AG10803 (cell line): ENCODE results near the gene LTBP4.
"Not testable (repeated sequence)": the region's sequence is repeated elsewhere in the genome, so short reads cannot be mapped to it uniquely, and the experiment has no call there.

Experiments used
- DNase-seq: peaks from one replicate; pipeline ENCODE4 v3.0.0; 2010; ENCODE audit warnings: low read depth
- H3K4me3 ChIP-seq: 2 replicates; pipeline ENCODE4 v1.5.1; 2011; ENCODE audit warnings: mild to moderate bottlenecking, low read length, control low read depth
- TF ChIP-seq, protein P1 (sequence below): conservative IDR thresholded peaks from 2 replicates; pipeline ENCODE4 v1.5.1; 2011; ENCODE audit warnings: mild to moderate bottlenecking, low read length, control low read depth, inconsistent platforms

Gene LTBP4

DNA sequence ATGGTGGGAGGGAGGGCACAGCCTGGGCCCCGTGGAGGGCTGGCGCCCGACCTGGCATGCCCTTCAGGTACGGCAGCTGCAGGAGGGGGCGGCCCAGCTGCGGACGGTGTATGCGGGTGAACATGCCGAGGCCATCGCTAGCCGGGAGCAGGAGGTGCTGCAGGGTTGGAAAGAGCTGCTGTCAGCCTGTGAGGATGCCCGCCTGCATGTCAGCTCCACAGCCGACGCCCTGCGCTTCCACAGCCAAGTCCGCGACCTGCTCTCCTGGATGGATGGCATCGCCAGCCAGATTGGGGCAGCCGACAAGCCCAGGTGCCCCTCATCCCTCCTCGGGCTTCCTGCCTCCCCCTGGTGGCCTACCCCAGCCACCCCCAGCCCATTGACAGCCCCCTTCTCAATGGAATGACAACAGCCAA, 41.1 kb upstream of the LTBP4 start:
- no peak for DNase-seq
- TF ChIP-seq, protein P1, sequence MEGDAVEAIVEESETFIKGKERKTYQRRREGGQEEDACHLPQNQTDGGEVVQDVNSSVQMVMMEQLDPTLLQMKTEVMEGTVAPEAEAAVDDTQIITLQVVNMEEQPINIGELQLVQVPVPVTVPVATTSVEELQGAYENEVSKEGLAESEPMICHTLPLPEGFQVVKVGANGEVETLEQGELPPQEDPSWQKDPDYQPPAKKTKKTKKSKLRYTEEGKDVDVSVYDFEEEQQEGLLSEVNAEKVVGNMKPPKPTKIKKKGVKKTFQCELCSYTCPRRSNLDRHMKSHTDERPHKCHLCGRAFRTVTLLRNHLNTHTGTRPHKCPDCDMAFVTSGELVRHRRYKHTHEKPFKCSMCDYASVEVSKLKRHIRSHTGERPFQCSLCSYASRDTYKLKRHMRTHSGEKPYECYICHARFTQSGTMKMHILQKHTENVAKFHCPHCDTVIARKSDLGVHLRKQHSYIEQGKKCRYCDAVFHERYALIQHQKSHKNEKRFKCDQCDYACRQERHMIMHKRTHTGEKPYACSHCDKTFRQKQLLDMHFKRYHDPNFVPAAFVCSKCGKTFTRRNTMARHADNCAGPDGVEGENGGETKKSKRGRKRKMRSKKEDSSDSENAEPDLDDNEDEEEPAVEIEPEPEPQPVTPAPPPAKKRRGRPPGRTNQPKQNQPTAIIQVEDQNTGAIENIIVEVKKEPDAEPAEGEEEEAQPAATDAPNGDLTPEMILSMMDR: no peak

DNA sequence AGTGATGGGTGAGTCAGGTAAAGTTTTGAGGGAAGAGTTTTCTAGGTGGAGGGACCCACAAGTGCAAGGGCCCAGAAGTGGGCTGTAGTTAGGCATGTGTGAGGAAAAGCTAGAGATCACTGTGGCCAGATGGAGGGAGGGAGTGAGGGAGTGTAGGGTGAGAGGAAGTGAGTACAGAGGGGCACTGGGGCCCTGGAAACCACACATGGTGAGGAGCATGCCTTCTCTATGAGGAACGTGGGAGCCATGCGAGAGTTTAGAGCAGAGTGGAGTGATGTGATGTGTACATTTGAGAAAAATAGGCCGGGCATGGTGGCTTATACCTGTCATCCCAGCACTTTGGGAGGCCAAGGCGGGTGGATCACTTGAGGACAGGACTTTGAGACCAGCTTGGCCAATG, 39.2 kb upstream of the LTBP4 start:
- TF ChIP-seq, protein P1: no peak
- no peak for DNase-seq
- no peak overlapping the region for H3K4me3 ChIP-seq

More for the DNA sequence above, 41.1 kb upstream of the LTBP4 start:
- H3K4me3 ChIP-seq: no peak overlapping the region

DNA sequence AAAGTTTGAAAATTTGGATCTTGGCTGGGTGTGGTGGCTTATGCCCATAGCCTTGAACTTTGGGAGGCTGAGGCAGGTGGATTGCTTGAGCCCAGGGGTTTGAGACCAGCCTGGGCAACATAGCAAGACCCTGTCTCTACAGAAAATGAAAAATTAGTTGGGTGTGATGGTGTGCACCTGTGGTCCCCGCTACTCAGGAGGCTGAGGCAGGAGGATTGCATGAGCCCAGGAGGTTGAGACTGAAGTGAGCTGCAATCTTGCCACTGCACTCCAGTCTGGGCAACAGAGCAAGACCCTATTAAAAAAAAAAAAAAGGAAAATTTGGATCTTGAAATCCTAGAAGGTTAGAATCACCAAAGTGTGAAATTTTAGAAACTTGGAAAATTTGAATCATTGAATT, 36.6 kb upstream of the LTBP4 start:
- DNase-seq, H3K4me3 ChIP-seq: not testable (repeated sequence)

DNA sequence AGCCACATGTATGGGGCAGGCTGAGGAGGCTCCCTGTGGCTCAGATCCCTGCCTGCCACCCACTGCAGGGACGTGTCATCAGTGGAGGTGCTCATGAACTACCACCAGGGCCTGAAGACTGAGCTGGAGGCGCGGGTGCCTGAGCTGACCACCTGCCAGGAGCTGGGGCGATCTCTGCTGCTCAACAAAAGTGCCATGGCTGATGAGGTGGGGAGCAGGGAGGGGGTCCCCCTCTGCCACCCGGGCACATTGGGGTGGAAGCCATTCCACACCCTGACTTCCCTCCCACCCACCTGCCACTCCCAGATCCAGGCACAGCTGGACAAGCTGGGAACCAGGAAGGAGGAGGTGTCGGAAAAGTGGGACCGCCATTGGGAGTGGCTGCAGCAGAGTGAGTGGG, 35.8 kb upstream of the LTBP4 start:
- no peak for DNase-seq
- no peak overlapping the region for H3K4me3 ChIP-seq
- TF ChIP-seq, protein P1: no peak

DNA sequence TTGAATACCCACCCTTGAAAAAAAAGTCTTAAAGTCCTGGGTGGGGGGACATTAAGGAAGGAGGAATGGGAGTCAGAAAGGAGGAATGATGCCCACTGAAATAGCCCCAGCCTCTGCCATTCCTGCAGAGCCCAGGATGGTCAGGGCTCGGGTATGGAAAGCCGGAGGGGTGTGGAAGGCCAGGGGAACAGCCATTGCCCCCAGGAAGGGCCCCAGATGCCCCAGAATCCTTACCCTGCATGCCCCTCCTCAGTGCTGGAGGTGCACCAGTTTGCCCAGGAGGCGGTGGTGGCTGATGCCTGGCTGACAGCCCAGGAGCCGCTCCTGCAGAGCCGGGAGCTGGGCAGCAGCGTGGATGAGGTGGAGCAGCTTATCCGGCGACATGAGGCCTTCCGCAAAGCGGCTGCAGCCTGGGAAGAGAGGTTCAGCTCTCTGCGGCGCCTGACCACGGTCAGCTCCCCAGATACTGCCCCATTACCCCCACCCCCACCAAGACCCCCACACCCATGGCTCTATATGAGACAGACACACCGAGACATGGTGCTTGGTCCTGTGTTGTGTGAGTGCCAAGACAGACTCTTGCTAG, 35.2 kb upstream of the LTBP4 start:
- TF ChIP-seq, protein P1: no peak

DNA sequence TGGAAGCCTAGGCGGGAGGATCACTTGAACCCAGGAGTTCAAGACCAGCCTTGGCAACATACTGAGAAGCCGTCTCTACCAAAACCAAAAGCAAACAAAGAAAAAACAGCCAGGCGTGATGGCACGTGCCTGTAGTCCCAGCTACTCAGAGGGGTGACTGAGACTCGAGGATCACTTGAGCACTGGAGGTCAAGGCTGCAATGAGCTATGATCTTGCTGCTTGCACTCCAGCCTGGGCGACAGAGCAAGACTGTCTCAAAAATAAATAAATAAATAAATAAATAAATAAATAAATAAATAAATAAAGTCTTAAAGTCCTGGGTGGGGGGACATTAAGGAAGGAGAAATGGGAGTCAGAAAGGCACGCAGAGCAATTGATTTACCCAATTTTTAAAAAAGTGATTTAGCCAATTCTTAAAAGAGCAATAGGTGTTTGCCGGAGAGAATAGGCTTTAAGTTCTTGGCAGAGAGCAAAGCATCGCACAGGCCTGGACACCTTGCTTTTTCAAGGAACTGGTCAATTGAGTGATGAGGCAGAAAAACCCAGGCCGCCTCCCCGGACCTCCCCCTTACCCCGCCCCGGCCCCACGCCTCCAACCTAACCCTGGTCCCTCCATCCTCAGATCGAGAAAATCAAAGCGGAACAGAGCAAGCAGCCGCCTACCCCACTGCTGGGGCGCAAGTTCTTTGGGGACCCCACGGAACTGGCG, 34.0 kb upstream of the LTBP4 start:
- peak overlapping the region; percentile 51 for H3K4me3 ChIP-seq
- TF ChIP-seq, protein P1: no peak
- no peak for DNase-seq

More for the DNA sequence above, 35.2 kb upstream of the LTBP4 start:
- H3K4me3 ChIP-seq: no peak overlapping the region
- no peak for DNase-seq

DNA sequence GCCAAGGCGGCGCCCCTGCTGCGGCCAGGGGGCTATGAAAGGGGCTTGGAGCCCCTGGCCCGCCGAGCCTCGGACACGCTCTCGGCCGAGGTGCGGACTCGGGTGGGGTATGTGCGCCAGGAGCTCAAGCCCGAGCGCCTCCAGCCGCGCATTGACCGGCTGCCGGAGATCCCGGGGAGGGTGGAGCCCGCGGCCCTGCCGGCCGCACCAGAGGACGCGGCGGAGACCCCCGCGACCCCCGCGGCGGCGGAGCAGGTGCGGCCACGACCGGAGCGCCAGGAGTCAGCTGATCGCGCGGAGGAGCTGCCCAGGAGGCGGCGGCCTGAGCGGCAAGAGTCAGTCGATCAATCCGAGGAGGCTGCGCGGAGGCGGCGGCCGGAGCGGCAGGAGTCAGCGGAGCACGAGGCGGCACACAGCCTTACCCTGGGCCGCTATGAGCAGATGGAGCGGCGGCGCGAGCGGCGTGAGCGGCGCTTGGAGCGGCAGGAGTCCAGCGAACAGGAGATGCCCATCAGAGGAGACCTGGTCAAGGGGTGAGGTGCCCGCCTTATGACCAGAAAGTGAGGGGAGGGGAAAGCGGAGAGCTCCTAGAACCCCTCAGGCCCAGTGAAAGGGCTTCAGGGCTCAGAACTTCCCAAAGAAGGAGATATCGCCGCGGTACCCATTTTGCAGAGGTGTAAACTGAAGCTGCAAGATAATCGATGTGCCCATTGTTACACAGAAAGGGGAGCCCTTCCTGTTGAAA, 33.2 kb upstream of the LTBP4 start:
- H3K4me3 ChIP-seq: peak overlapping the region; percentile 51
- no peak for DNase-seq
- TF ChIP-seq, protein P1: no peak
